Endometrial microvascular endothelial cells (primary cell): Measurements from ENCODE around the gene SLC4A4. TPM values are rescaled to one million over a fixed set of nuclear protein-coding genes. Genes with fewer than 3 reads are reported as not detected.
"Not testable (repeated sequence)": the region's sequence is repeated elsewhere in the genome, so short reads cannot be mapped to it uniquely, and the experiment has no call there.

ENCODE experiments used
- in situ Hi-C: cut with HindIII; loops from 2 replicates; pipeline ENCODE4 v1.10.0; 2017; ENCODE audit warnings: low sequenced_read_pairs, low pct_unique_long_range_greater_than_20kb; ENCODE audit errors: inconsistent ontology term
- total RNA-seq: library from RNA; depleted of rRNA; stranded (reverse); fragments of >200 nt; gene quantifications from one replicate; pipeline ENCODE4 v1.2.3, GENCODE V29; 2015; ENCODE audit errors: inconsistent ontology term

SLC4A4 gene
- total RNA-seq, 1 donor from 2014 or later: not detected

DNA sequence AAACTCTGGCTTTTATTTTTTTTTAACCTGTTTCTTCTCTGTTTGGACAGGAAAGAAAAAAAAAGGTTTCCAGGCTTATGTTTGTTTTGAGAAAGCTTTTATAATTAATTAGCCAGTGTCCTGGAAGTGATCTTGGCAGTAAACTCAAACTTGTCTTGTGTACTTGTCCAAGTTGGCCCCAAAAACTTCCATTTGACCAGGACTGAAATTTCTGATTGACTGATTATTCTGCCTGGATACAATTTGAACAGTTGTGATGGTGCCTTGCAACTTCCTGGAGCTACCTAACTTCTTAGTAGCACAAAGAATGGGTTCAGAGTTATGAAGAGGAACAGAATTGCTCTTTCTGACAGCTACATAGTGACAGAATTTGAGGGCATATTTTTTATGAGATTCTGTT lies 62.0 kb downstream of the SLC4A4 start:
- in situ Hi-C loops: no loop called here

DNA sequence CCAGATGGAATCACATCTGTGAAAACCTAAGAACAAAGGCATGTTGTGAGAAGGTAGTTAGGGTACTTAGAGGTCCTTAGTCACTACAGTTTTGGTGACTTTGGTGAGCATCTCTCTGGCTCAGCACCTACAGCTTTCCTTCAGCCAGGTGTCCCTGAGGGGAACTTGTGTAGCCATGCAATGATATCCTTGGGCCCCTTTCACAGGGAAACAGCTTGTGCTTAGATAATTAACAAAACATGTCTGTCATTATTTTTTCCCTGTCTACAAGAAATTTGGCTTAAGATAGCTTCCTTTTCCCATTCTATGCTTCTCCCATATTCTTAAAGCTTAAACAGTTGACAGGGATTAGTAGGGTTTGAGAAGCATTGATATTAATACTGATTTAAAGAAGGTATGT lies 63.8 kb downstream of the SLC4A4 start:
- in situ Hi-C loops: no loop called here

DNA sequence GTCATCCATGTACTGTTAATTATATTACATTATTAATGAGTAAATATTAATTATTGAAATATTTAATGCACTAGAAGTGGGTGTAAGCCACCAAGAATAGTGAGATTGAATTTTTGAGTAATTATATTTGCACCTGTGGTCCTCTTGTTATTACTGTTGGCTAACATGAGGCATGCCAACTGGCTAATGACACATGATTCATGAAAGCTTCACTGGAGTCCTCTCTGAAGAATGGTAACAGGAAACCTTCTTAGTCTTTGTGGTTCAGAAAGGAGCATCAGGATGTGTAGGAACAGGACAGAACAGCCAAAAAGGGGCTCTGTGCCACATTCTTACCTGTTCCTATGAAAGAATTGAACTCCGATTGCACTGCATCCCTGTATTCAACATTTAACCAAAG lies 65.2 kb downstream of the SLC4A4 start:
- in situ Hi-C loops: no loop called here

DNA sequence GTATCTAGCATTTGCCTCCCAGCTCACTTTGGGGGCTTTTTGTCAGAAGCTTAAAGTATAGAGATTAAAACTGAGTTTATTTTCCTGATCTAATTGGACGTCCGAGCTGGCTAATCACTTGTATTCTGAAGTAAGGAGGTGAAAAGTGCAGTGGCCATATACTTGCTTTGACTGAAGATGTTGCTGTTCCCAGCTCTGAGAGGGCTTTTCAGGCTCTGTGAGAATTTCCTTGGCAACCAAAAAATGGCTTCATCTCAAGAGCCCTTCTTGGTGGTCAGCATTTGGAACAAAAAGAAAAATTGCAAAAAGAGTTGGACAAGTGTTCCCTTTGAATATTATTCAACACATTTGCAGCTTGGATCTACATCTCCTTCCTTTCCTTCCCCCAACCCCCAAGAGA lies 67.0 kb downstream of the SLC4A4 start:
- in situ Hi-C loops: no loop called here

DNA sequence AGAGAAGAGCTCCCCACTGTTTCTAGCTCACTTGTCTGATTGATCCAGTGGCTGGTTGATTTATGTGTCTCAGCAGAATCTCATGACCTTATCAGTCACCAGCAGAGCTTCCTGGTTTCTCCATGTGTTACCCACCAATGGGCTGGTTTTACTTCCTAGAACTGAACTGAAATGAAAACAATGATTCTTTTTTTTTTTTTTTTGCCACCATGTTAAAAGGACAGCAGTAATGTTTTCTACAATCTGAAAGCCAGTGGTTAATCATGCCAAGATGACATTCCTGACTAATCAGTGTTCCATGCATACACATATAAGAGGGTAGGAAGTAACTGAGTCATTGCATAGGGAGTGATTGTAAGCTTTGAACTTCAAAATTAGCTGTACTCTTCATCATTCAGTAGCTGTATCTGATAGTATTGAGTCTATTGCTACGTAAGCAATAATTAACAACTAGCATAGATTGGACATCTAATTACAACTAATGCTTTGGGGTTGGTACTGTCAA lies 67.7 kb downstream of the SLC4A4 start:
- in situ Hi-C loops: no loop called here

DNA sequence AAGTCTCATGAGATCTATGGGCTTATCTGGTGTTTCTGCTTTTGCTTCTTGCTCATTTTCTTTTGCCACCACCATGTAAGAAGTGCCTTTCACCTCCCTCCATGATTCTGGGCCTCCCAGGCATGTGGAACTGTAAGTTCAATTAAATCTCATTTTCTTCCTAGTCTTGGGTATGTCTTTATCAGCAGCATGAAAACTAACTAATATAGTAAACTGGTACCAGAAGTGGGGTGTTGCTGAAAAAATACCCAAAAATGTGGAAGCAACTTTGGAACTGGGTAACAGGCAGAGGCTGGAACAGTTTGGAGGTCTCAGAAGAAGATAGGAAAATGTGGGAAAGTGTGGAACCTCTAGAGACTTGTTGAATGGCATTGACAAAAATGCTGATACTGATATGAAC lies 70.1 kb downstream of the SLC4A4 start:
- in situ Hi-C loops: not testable (repeated sequence)

DNA sequence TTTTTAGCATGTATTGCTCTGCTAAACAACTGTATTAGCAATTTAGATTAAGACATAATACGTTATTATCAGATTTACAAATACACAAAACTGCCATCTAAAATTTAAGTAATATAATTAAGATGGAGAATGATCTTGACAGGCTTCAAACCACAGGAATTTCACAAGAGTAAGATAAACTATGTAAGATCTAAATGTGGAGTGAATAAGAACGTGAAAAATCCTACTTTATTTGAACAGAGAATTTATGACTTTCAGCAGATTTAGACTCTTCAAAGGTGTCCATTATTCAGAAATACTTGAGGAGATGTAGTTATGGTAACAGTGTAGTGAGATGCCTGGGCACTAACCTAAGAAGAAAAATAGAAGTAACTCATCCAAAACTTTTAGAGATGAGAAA lies 73.2 kb downstream of the SLC4A4 start:
- in situ Hi-C loops: no loop called here

DNA sequence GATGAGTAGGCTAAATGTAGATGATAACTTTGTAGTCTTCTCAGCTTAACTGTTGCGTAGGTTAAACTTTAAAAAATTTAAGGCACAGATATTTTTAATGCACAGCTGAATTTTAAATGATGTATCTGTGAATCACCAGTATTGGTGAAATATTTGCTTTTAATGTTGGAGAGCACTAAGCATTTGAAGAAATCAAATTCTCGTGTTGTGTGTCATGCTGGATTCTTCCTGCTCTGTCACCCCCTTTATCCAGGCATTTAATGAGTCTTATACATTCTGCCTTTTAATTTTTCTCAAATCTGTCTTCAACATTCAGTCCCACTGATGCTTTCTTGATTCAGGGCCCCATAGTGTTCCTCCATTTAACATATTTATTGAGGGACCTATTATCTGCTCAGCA lies 76.7 kb downstream of the SLC4A4 start:
- in situ Hi-C loops: no loop called here

DNA sequence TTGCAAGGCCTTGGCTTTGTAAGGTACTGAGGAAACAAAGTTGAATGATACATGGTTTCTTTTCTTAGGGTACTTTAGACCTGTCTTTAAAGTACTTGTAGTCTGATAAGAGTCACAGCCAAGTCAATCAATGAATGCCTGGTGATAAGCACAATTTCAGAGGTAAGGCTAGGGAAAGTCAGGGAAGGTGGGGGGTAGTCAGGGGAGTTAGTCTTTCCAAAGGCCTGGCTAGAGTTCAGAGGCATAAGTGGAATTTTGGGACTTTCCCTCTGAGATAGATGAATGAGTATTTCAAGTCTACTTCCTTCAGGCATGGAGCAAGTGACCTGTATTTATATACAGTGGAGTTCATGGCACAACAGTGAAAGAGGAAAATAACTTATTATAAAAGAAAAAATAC lies 78.3 kb downstream of the SLC4A4 start:
- in situ Hi-C loops: no loop called here

DNA sequence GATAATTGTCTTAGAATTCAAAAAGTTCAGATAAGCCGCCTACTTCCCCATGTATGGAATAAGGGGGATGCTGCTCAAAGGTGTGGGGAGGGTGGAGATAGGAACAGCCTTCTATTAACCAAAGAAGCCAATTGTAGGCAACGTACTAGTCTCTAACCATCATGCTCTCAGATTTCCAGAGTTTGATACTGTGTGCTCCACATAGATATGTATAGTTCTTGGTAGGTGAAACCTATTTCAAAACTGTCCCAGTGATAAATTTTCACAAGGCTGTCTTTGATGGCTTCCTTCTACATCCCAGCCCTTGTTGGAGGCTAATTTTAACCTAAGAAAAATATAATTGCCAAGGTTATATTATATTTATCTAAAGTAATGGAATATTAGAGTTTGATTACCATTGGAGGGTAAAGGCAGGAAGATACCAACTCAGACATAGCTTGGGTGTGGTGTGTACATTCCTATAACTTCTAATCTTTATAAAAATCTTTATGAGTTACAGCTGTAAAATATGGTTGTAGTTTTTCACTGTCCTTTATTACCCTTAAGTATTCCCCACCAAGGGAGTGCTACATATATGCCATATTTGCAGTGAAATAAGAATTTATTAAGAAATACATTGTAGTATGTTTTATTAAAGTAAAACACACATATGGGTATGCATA lies 87.7 kb downstream of the SLC4A4 start:
- in situ Hi-C loops: no loop called here

DNA sequence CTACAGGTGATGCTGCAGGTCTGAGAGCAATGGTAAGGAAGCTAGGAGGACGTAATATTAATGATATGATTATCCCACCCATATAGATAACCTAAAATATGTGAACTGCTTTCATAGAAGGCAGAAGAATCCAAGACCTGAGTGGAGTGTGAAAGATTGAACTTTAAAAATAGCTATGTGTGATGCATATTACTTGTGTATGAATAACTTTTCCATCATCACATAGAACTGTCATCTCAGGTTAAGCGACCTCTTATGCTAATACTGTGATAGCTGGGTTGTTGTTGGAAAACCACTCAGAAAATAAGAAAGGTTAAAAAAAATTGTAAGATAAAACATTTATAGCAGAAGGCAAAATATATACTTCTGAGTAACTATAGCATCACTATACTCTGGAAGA lies 90.3 kb downstream of the SLC4A4 start:
- in situ Hi-C loops: no loop called here

DNA sequence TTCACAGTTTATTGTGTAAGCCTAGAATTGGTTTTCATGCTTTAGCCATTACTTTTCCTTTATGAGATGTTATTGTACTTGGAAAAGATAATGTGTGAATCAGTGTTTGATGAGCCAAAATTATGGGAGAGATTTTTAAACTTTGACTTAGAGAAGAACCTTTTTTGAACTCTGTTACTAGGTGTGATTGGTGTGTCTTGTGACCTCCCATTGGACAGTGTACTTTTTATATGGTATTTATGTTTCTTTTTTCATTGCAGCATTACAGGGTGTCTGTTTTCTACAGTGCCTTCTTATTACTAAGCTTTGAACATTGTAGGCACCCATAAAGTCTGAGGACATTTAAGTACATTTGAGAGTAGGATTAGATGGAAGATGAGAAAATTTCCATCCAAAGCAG lies 91.1 kb downstream of the SLC4A4 start:
- in situ Hi-C loops: no loop called here

DNA sequence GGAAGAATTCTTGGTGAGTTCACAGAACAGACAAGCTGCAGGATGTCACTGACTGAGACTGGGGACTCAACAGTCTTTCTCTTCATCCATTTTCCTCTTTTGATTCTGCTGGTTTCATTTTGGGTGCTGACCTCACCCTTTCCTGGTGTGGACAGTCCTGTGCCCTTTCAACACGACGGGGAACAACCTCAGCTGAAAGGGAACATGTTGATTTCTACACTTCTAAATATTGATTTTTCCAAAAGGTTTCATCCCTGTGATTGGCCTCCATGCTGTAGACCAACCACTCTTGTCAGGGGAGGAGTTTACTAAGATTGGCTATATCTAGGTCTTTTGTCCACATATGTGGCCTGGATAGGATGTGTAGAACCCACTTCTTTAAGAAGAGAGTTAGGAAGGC lies 91.8 kb downstream of the SLC4A4 start:
- in situ Hi-C loops: no loop called here

DNA sequence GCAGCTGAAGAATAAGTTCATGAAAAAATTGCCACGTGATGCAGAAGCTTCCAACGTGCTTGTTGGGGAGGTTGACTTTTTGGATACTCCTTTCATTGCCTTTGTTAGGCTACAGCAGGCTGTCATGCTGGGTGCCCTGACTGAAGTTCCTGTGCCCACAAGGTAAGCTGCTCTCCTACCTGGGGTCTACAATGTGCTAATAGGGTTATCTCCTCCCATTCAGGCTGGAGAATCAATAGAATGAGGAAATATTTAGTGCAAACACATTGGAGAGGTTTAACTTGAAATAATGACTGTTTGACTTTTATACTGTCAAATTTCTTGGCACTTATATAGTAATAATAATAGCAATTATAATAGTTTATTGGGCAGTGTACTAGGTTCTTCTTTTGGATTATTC lies 101.8 kb downstream of the SLC4A4 start:
- in situ Hi-C loops: no loop called here

DNA sequence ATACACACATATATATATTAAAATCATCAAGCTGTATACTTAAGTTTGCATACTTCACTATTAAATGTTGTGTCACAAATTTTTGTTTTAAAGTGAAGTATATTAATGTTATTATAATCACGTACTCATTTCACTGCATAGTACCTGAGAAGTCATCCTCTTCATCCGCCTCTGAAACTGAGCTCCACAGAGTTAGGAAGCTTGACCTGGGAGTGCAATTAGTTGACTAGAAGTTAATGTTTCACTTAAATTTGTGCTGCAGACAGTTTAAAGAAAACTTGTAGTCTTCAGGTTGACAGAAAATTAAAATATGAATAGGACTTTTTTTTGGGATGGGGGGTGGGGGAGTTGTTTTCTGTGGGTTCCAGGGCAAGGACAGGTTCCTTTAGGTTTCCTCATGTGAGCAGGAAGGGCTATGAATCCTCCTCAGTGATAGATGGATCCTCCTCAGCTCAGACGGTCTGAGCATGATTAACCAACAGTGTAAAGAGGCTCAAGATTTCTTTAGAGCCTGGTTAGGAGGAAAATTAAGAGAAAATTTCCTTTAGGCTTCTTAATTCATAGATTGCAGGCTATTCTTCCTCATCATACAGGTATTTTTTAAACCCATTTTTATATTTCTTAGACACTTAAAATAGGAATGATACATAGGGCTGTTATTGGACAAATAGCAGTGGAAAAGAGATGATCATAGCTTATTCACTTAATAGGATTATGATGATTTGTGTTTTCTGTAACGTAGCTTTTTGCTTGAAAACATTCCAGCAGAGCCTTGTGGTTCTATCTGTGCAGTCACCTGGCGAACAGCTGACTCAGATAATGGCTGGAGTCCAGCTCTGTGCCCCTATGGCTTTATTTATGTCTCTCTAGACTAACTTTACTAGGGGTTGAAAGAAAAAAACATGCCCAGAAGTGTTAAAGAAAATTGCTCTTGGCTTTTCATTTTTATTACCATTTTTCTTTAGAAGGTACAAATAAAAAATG lies 102.7 kb downstream of the SLC4A4 start:
- in situ Hi-C loops: no loop called here

DNA sequence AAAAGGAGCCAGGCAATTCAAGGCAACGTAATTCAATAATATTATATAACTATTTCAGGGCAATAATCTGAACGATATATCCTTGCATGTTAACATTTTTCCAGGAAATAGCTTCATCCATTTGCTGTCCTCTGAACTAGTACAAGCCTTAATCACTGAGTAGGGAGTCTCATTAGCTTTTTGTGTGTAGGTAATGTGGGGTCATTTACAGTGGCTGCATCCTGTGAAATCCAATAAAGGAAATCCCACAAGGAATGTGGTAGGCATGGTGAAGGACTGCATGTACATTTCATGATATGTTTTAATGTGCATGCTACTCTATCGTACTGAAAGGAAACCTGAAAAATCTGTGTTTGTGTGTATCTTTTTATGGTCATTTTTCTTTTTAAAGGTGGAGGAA lies 103.5 kb downstream of the SLC4A4 start:
- in situ Hi-C loops: no loop called here

DNA sequence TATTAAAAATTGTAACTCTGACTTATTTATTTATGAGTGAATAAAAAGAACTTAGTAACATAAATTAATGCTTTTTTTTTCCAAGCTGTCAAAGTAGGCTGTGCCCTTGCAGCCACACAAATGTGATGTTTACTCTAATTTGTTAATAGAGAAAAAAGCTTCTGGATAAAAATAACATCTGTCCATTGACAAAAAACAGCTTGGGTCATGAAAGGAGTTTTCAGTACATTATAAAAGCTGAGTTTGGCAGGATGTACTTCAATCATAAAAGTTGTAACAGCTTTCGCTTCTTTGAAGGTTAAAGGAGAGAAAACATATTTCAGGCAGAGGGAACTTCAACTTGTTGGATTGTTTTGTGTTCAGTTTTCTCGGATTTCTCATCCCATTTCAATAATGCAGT lies 105.6 kb downstream of the SLC4A4 start:
- in situ Hi-C loops: no loop called here

DNA sequence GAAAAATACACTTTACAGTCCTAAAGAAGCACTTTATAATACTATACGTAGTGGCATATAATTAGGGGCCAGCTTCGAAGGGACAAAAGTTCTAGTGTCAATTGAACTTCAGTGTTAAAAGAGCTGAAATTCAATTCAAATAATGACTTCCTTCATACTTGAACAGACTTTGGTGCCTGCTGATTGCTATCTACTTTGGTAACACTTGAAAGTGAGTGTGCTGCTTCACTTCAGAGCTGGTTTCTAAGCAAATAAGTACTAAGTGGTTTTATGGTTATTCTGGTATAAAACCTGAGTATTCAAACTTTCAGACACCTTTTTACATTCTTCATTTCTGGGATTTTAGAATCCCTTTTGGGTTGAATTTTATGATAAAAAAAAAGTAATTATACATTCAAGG lies 107.0 kb downstream of the SLC4A4 start:
- in situ Hi-C loops: no loop called here

DNA sequence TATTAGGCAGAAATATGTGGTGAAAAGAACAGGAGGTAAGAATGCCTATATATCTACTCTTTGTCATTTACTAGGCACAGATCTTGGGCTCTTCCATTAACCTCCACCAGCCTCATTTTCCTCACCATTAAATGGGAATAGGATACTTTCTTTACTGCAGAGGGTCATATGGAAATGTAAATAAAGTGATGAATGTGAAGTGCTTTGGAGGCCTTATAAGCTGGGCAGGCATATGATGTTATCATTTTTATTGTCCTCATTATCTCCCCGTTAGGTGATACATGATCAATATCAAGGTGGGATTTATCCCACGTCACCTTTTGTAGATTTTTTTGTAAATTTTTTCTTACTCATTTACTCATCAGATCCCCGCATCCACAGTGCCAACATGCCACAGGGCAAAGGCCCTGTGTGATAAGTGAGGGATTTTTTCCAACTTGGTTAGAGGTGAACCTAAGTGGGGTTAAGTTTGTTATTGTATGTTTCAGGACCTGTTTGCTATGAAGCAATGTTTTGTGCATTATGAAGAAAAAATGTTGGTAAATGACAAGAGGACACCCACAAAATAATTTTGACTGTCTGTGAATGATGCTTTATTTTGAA lies 107.8 kb downstream of the SLC4A4 start:
- in situ Hi-C loops: no loop called here

DNA sequence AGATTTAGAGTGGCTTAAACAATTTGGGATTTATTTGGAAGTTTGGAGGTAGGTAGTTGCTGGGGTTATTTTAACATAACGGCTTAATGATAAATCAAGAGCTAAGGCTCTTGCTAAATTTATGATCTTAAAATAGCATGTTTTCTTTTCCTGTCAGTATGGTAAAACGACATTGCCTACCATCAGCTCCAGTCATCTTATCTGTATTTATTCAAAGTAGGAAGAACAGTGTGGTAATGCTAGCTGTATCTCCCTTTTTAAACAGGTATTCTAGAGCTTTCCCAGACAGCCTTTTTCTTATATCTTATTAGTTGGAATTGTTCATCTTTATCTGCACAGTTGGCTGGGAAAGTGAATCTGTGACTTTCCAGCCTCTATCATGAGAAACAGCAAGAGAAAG lies 110.2 kb downstream of the SLC4A4 start:
- in situ Hi-C loops: no loop called here
